Activated T-helper 1 cell treated with Interleukin-2 at 50 U/mL for 16 hours (primary cell): Measurements from ENCODE around the gene CYP26C1.

Experiments used
- DNase-seq: peaks from one replicate; pipeline ENCODE4 v3.0.0-alpha.2; 2020; ENCODE audit warnings: low read depth

CYP26C1 gene

DNA sequence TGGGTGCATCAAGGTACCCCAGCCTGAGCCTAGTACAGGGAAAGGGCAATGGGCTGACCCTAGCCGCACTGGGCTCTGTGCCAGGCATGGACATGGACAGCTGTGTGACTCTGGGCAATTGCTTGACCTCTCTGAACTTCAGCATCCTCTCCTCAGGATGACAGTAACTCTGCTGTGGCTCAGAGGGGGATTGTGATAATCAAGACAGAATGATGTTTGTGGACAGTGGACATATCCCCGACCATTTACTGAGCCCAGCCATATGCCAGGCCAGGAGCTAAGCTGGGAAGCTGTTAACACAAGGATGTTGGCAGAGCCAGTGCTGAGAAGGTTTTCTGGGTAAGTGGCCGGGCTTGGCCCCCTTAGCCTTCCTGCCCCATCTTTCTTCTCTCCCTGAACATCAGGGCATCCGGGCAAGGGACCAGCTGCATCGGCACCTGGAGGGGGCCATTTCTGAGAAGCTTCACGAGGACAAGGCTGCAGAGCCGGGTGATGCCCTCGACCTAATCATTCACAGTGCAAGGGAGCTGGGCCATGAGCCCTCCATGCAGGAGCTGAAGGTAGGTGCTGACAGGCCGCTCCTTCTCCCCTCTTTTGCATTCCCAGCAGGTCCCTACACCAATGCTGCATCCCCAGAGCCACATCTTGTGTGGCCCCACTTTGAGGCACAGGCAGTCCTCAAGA is 3.5 kb downstream of the CYP26C1 start:
- no peak for DNase-seq

- no peak for DNase-seq
Observed at GRCh38 chr10:93064874-93065660, 4.5 kb downstream of the CYP26C1 start.

DNA sequence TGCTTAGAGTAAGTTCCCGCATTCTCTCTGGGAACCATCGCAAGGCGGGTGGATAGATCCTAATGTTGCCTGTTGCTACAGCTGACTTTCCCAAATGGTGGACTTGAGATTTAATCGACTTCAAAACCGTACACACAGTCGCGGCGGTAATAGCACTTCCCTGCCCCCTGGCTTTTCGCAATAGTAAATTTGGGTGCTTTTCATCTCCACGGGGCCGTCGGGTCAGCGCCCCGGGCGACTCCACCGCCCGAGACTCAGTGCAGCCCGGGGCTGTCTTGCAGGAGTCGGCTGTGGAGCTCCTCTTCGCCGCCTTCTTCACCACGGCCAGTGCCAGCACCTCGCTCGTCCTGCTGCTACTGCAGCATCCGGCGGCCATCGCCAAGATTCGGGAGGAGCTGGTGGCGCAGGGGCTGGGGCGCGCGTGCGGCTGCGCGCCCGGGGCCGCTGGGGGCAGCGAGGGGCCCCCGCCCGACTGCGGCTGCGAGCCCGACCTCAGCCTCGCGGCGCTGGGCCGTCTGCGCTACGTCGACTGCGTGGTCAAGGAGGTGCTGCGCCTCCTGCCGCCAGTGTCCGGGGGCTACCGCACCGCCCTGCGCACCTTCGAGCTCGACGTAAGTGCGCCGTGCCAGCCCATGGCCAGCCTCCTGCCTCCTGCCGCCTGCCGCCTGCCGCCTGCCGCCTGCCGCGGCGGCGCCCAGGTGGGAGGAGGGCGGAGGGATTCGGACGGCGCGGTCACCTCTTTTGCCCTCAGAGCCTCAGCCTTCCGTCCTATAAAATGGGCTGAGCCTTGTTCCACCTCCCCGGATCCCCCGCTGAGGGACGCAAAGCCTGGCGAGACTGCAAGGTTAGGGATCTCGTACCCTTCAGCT is 5.3 kb downstream of the CYP26C1 start:
- no peak for DNase-seq

- DNase-seq = no peak
Observed at GRCh38 chr10:93066544-93066913, 5.9 kb downstream of the CYP26C1 start.

DNA sequence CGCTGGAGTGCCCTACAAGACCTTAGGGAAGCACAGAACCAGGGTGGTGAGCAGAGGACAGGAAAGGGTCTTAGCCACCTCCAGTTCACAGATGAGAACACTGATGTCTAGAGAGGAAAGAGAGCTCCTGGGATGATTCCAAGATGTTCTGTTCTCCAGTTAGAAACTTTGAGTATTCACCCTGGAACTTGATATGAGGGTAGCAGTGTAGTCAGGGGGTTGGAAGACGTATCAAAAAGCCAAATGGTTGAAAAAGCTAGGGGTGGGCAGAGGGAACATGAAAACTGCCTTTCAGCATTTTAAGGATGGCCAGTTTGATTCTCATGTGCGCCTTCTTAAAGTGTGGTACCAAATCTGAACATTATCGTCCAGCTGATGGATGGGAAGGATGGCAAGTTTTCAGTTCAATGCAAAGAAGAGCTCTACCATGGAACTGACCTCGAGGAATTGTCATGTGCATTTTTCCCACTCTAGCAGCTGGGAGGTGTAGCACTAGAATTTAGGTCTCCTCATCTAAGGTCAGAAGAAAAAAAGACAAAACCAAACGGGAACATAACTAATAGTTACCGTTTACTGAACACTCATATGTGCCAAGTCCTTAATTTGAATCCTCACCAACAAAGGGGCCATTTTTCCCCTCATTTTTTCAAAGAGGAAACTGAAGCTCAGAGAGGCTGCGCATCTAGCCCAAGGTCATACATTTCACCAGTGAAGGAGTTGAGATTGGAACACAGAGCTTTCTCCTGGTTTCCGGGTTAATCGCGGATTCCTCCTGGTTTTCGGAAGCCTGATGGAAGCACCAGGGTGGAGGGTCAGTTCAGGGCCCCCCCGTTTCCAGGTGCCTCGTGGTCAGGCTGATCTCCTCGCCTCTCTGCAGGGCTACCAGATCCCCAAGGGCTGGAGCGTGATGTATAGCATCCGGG is 7.1 kb downstream of the CYP26C1 start:
- DNase-seq = no peak

DNA sequence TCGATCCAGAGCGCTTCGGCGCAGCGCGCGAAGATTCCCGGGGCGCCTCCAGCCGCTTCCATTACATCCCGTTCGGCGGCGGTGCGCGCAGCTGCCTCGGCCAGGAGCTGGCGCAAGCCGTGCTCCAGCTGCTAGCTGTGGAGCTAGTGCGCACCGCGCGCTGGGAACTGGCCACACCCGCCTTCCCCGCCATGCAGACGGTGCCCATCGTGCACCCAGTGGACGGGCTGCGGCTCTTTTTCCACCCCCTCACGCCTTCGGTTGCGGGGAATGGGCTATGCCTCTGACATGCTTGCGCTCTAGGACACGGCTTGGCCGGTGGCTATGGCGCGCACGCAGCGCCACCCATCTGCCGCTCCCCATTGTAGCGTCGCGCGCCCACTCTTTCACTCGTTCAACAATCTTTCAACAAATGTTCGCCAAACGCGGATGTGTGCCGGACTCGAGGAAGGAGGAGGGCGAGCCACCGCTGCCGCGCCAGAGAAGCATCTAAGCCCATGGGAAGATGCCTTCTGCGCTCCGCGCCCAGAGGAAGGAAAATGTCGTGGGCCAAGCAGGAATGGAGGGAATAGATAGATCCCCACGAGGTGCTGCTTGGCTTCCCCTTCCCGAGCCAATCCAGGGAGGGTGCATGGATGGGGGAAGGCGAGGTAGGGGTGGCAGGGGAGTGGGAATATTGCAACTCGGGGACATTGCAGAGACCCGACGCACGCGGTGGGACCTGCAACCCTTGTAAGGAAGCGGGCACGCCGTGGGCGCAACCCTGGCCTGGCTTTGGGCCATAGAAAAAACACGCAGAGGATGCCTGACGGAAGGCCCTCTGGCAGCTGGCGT is 8.0 kb downstream of the CYP26C1 start:
- no peak for DNase-seq

GRCh38 chr10:93069245-93069561 is 8.6 kb downstream of the CYP26C1 start:
- no peak for DNase-seq

GRCh38 chr10:93070378-93071176 is 10.0 kb downstream of the CYP26C1 start:
- DNase-seq = no peak

DNA sequence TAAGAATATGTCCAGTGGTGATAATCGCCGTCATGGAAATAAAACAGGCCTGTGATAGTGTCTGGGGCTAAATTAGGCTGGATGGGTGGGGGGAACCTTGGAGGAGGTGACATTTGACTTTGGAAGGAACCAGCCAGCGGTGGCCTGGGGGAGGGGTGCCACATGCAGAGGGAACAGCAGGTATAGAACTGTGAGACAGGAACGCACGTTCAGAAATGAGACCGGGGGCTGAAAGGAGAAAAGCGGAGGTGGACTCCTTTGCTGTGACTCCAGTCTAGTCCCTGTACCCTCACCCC is 10.5 kb downstream of the CYP26C1 start:
- DNase-seq = no peak

DNA sequence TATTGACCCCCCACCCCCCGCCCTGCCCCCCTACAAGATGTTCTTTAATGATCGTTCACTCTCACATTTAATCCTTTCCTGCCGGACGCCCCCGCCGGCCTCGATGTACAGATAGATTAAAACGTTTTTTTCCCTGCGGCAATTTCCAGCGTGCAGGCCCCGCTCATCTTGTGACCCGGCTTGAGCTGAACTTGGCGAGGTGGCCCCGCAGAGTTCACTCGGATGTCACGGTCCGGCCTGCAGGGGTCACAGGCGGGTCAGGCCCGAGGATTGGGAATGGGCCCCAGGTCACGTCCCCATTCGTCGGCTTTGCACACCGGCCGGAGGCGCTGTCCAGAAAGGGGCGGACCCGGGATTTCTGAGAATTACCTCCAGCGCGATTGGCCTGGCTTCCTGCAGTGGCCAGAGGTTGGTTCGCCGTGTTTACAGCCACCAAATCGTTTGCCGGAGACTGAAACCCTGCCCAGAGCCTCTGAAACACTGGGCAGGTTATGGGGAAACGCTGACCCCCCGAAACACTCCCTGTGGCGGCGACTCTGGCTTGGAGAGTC is 11.2 kb downstream of the CYP26C1 start:
- DNase-seq = no peak

DNA sequence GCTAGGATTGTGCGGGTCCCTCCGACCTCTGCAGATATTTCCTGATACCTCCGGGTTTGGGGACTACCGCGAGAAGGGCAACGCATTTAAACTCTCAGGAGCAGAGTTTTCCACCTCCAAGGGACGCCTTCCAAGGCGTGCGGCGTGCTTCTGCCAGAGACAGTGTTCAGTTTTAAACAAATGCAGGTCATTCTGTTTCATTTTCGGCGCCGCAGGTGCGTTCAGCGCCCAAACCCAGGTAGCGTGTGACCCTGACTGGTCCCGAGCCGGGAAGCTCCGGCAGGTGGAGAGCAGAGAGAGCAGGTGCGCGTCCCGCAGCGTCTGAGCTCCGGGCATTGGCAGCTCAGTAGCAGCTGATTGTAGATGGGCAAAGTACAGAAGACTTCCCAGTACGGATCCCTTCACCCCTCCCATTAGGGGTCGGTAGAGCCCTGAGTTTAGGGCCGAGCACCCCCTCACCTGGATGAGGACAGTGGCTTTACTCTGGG is 11.7 kb downstream of the CYP26C1 start:
- DNase-seq = no peak

GRCh38 chr10:93072713-93073538 is 12.3 kb downstream of the CYP26C1 start:
- no peak for DNase-seq

- no peak for DNase-seq
Observed at GRCh38 chr10:93073539-93074146, 13.0 kb downstream of the CYP26C1 start, which contains the start of gene CYP26A1. CYP26A1 (plus strand) TSS chr10:93073893; CDS start chr10:93073935, 42 bp downstream.

DNA sequence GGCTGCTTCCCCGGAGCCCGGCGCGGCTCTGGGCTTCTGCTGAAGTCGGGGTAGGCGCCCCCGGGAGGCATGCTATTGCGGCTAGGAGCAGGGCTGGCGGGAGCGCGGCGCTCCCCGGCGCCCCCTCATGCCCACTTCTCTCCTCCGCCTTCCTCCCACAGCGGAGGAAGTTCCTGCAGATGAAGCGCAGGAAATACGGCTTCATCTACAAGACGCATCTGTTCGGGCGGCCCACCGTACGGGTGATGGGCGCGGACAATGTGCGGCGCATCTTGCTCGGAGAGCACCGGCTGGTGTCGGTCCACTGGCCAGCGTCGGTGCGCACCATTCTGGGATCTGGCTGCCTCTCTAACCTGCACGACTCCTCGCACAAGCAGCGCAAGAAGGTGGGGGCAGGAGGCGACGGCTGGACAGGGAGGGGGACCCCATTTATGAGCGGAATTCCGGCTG is 13.6 kb downstream of the CYP26C1 start:
- DNase-seq = no peak

DNA sequence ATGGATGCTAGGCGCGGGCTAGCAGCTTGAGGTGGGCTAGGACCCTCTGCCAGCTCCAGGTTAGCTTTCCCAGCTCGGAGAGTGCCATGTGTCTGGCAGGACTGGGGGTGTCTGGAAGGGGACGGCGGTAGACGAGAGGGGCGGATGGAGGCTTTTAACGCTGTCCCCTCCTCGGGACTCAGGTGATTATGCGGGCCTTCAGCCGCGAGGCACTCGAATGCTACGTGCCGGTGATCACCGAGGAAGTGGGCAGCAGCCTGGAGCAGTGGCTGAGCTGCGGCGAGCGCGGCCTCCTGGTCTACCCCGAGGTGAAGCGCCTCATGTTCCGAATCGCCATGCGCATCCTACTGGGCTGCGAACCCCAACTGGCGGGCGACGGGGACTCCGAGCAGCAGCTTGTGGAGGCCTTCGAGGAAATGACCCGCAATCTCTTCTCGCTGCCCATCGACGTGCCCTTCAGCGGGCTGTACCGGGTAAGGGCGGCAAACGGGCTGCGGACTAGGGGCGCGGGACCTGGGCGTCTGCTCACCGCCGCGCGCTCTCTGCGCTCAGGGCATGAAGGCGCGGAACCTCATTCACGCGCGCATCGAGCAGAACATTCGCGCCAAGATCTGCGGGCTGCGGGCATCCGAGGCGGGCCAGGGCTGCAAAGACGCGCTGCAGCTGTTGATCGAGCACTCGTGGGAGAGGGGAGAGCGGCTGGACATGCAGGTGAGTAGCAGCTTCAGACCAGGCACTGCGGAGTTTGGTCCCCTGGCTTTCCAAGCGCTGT is 14.2 kb downstream of the CYP26C1 start:
- DNase-seq = no peak

DNA sequence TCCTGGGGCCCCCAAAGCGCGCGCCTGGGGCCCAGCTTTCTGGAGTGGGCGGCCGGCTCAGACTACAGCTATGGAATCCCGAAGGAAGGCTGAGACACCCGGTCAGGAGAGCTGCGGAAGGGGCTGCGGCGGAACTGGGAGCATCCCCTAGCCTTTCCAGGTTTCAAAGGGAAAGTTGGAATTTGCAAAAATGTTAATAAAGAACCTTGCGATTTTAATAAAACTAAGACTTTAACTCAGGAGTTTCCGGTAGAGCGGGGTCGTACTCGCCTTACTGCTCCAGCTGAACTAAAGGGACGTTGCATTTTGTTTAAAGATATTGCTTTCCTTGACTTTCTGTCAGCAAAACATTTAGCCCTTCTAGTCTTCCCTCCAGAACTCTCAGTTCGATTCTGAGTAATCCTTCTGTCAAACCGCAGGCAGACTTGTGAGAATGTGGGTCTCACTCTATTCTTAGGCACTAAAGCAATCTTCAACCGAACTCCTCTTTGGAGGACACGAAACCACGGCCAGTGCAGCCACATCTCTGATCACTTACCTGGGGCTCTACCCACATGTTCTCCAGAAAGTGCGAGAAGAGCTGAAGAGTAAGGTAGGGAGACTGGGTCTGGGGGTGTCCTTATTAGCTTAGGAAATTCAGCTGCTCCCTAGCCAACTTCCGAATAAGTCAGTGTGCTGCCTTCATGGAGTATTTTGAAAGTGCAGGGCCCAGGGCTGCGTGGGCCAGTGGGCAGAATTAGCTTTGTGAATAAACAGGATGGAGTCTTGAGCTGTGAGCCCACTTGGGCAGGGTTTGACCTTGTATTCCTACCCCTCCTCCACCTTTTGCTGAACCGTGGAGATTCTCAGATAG is 15.0 kb downstream of the CYP26C1 start:
- DNase-seq = no peak
